IMR-90 (cell line): ENCODE measurements around the gene CTDP1. TPM values are rescaled to one million over a fixed set of nuclear protein-coding genes. Genes with fewer than 3 reads are reported as not detected.

Experiments used
- ATAC-seq: fragments of 200-7000 bp; cut with Tn5 transposase; 2 replicates; pipeline ENCODE4 v1.9.1; 2020; ENCODE audit warnings: low read depth, mild to moderate bottlenecking, moderate library complexity
- BruUV-seq: library from RNA; stranded (reverse); fragments of 400-500 nt; replicated peaks from 2 replicates; lab custom pipeline; 2021; lab: Mats Ljungman, UMichigan
- CTCF ChIA-PET: fragments of 300-600 bp; formaldehyde crosslinking; extraction: SDS; loops from one replicate; lab custom pipeline; 2021; ENCODE audit warnings: antibody characterized with exemption; lab: Yijun Ruan, JAX
- POLR2A ChIA-PET: fragments of 300-600 bp; sonication (Branson Sonifier 250); formaldehyde crosslinking; loops from one replicate; lab custom pipeline; 2022; ENCODE audit warnings: antibody characterized with exemption; ENCODE audit not compliant: unreplicated experiment; lab: Charles Lee
- DNase-seq: peaks from one replicate; pipeline ENCODE4 v3.0.0; 2013
- H2AFZ ChIP-seq: replicated peaks from 2 replicates; pipeline ENCODE3; 2013; ENCODE audit warnings: low read length, mild to moderate bottlenecking; ENCODE audit not compliant: poor library complexity
- H2AK5ac ChIP-seq: 2 replicates; pipeline ENCODE4 v1.6.1; 2013; ENCODE audit warnings: low read depth, low read length, inconsistent platforms
- H2AK9ac ChIP-seq: replicated peaks from 2 replicates; pipeline ENCODE3; 2013; ENCODE audit warnings: mild to moderate bottlenecking, low read depth, low read length, moderate library complexity; ENCODE audit not compliant: poor library complexity
- H2BK120ac ChIP-seq: 2 replicates; pipeline ENCODE4 v1.6.1; 2013; ENCODE audit warnings: low read depth, low read length, inconsistent platforms
- H2BK15ac ChIP-seq: 3 replicates; pipeline ENCODE4 v1.6.1; 2013; ENCODE audit warnings: low read depth, low read length, inconsistent platforms
- H2BK20ac ChIP-seq: 2 replicates; pipeline ENCODE4 v1.6.1; 2013; ENCODE audit warnings: low read depth, mild to moderate bottlenecking, inconsistent platforms, low read length, moderate library complexity
- H2BK5ac ChIP-seq: 2 replicates; pipeline ENCODE4 v1.6.1; 2013; ENCODE audit warnings: mild to moderate bottlenecking, low read depth, low read length, inconsistent platforms; ENCODE audit not compliant: poor library complexity, severe bottlenecking
- H3K14ac ChIP-seq: replicated peaks from 2 replicates; pipeline ENCODE4 v1.6.1; 2013; ENCODE audit warnings: low read depth, low read length, inconsistent platforms
- H3K18ac ChIP-seq: 2 replicates; pipeline ENCODE4 v1.6.1; 2013; ENCODE audit warnings: low read depth, low read length, control low read depth
- H3K23ac ChIP-seq: 2 replicates; pipeline ENCODE4 v1.6.1; 2013; ENCODE audit warnings: low read depth, low read length, inconsistent platforms
- H3K27ac ChIP-seq: 2 replicates; pipeline ENCODE4 v1.5.1; 2013; ENCODE audit warnings: mild to moderate bottlenecking, control low read depth, low read length; ENCODE audit not compliant: insufficient read depth
- H3K27me3 ChIP-seq: 2 replicates; pipeline ENCODE4 v1.6.1; 2013; ENCODE audit warnings: low read length; ENCODE audit not compliant: control insufficient read depth, insufficient read depth
- H3K36me3 ChIP-seq: 2 replicates; pipeline ENCODE4 v1.6.1; 2013; ENCODE audit warnings: low read length, mixed read lengths; ENCODE audit not compliant: control insufficient read depth, insufficient read depth
- H3K4ac ChIP-seq: 2 replicates; pipeline ENCODE4 v1.6.1; 2013; ENCODE audit warnings: low read depth, low read length, inconsistent platforms
- H3K4me1 ChIP-seq: 2 replicates; pipeline ENCODE4 v1.6.1; 2013; ENCODE audit warnings: low read length, mixed read lengths; ENCODE audit not compliant: control insufficient read depth, insufficient read depth
- H3K4me2 ChIP-seq: 2 replicates; pipeline ENCODE4 v1.6.1; 2013; ENCODE audit warnings: low read depth, mild to moderate bottlenecking, control low read depth, low read length, moderate library complexity
- H3K4me3 ChIP-seq: 2 replicates; pipeline ENCODE4 v1.5.1; 2013; ENCODE audit warnings: low read depth, mild to moderate bottlenecking, control low read depth, low read length, moderate library complexity; ENCODE audit not compliant: insufficient read depth
- H3K56ac ChIP-seq: 2 replicates; pipeline ENCODE4 v1.6.1; 2013; ENCODE audit warnings: low read length, inconsistent platforms; ENCODE audit not compliant: insufficient read depth; ENCODE audit errors: extremely low read depth
- H3K79me1 ChIP-seq, 2 experiments: 2 replicates each; pipeline ENCODE4 v1.6.1; 2013; ENCODE audit warnings: low read length in 2 of 2, inconsistent platforms in 1 of 2, low read depth in 1 of 2
- H3K9ac ChIP-seq: 2 replicates; pipeline ENCODE4 v1.6.1; 2013; ENCODE audit warnings: low read depth, low read length, control low read depth
- H3K9me1 ChIP-seq: 2 replicates; pipeline ENCODE4 v1.6.1; 2013; ENCODE audit warnings: low read length, inconsistent platforms; ENCODE audit not compliant: insufficient read depth
- H3K9me3 ChIP-seq: 2 replicates; pipeline ENCODE4 v1.6.1; 2013; ENCODE audit warnings: low read length; ENCODE audit not compliant: control insufficient read depth, insufficient read depth
- H4K20me1 ChIP-seq: 2 replicates; pipeline ENCODE4 v1.6.1; 2013; ENCODE audit warnings: low read length, inconsistent platforms; ENCODE audit not compliant: insufficient read depth
- H4K5ac ChIP-seq: 2 replicates; pipeline ENCODE4 v1.6.1; 2013; ENCODE audit warnings: mild to moderate bottlenecking, low read depth, low read length, control low read depth
- H4K8ac ChIP-seq, 2 experiments: 2 replicates each; pipeline ENCODE4 v1.6.1; 2013; ENCODE audit warnings: low read depth in 2 of 2, low read length in 2 of 2, control low read depth in 1 of 2, inconsistent platforms in 1 of 2
- H4K91ac ChIP-seq: 2 replicates; pipeline ENCODE4 v1.6.1; 2013; ENCODE audit warnings: low read depth, low read length, inconsistent platforms; ENCODE audit not compliant: insufficient read depth
- CEBPB ChIP-seq: IDR thresholded peaks from 2 replicates; pipeline ENCODE4 v1.6.1; 2012; ENCODE audit warnings: low read depth, low read length, improper control_type of control experiment
- MXI1 ChIP-seq: IDR thresholded peaks from 2 replicates; pipeline ENCODE4 v1.6.1; 2012; ENCODE audit warnings: low read depth, mild to moderate bottlenecking, low read length, moderate library complexity, borderline replicate concordance
- POLR2A ChIP-seq: IDR thresholded peaks from 2 replicates; pipeline ENCODE4 v1.6.1; 2012; ENCODE audit warnings: mild to moderate bottlenecking, low read depth, low read length
- WGBS, 2 experiments: methylation state at CpG; one replicate each; pipeline versions ENCODE4 v1.1.5 to v1.1.7; 2013; ENCODE audit warnings: missing lambda C conversion rate in 2 of 2; ENCODE audit not compliant: insufficient read length in 1 of 2; ENCODE audit errors: extremely low coverage in 2 of 2; 5-methylcytosine and 5-hydroxymethylcytosine counted together
- dilution Hi-C: fragments of 300-500 bp; cut with HindIII; formaldehyde crosslinking; loops from one replicate; pipeline ENCODE4 v1.14.3; 2018; ENCODE audit warnings: low sequenced_read_pairs; ENCODE audit not compliant: unreplicated experiment
- in situ Hi-C: fragments of 300-500 bp; cut with MboI; formaldehyde crosslinking; loops from 3 replicates; pipeline ENCODE4 v1.14.3; 2019; ENCODE audit warnings: low sequenced_read_pairs, inconsistent platforms, mixed read lengths
- intact Hi-C: fragments of 100-400 bp; cut with micrococcal nuclease; formaldehyde crosslinking; loops from 2 replicates; pipeline ENCODE4 v1.10.0; 2022
- polyA plus RNA-seq, 3 experiments: library from polyadenylated mRNA; depleted of rRNA; stranded (reverse); fragments of >200 nt; gene quantifications; 2 replicates each; pipeline ENCODE4 v1.2.3, GENCODE V29; 2012; ENCODE audit warnings: low replicate concordance in 1 of 3
- total RNA-seq: library from RNA; depleted of rRNA; stranded (reverse); fragments of >200 nt; gene quantifications from 2 replicates; pipeline ENCODE4 v1.2.3, GENCODE V29; 2012

The CTDP1 gene
- total and polyA plus RNA-seq, 2 of the 4 experiments (the other 2 are of a cell fraction) = 13.4 to 17.6 TPM

DNA sequence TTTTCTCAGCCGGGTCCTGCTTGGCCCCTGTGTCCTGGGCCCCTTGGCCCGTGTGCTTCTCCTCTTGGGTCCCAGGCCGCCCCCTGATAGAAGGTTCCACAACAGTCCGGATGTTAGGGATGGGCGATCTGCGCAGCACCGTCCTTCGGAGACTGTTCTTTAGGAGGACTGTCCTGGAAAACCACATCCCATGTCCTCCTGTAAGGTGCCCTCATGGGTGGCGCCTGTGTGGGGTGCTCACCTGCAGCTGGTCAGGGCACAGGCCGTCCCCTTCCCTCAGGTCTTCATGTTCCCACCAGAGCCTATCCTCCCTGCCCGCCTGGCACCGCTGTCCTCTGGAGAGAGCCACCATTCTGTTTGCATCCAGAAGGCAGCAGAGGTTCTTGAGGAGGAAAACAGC lies 50.0 kb downstream of the CTDP1 start:
- H3K4me2 ChIP-seq = no peak overlapping the region
- intact Hi-C loops (no loop called here), in situ Hi-C loops (no loop called here), dilution Hi-C loops (no loop called here)
- BruUV-seq = no TSS peak
- no peak overlapping the region for H4K5ac ChIP-seq
- H3K4me3 ChIP-seq = no peak overlapping the region
- H3K18ac ChIP-seq = no peak overlapping the region
- H3K27me3 ChIP-seq = no peaks in the 10 kb centered on the region
- H3K79me1 ChIP-seq = peaks cover 31 to 44% of the 10 kb centered on the region in 2 experiments
- peaks cover 41% of the 10 kb centered on the region for H3K9me3 ChIP-seq
- H2AK5ac ChIP-seq = no peak overlapping the region
- H3K56ac ChIP-seq = no peak overlapping the region
- no peak overlapping the region for H3K9ac ChIP-seq
- no peak overlapping the region for H3K14ac ChIP-seq
- no peak overlapping the region for H2AK9ac ChIP-seq
- no peak overlapping the region for H3K23ac ChIP-seq
- no peak overlapping the region for H2BK20ac ChIP-seq
- peaks cover 63% of the 10 kb centered on the region for H3K36me3 ChIP-seq
- H2BK5ac ChIP-seq = no peak overlapping the region
- H2AFZ ChIP-seq = no peak overlapping the region
- H3K9me1 ChIP-seq = no peaks in the 10 kb centered on the region
- H4K8ac ChIP-seq = no peak overlapping the region
- H2BK120ac ChIP-seq = no peak overlapping the region
- ChIA-PET CTCF (no interaction called here), POLR2A (no interaction called here)
- H3K4me1 ChIP-seq = no peaks in the 10 kb centered on the region
- ATAC-seq (no peak), DNase-seq (no peak)
- H3K27ac ChIP-seq = no peak overlapping the region
- WGBS, 2 experiments = 95% methylated on average over 3 of the region's 12 CpGs; no CpG with 5 or more reads in 1 of the 2 experiments
- H3K4ac ChIP-seq = no peak overlapping the region
- TF ChIP-seq MXI1 (no peak), CEBPB (no peak), POLR2A (no peak)
- H2BK15ac ChIP-seq = no peak overlapping the region
- no peak overlapping the region for H4K91ac ChIP-seq
- no peaks in the 10 kb centered on the region for H4K20me1 ChIP-seq
